GM18511 (cell line): ENCODE results near the gene PYHIN1.

Experiments used
- ATAC-seq: cut with Tn5 transposase; IDR thresholded peaks from one replicate; pipeline ENCODE4 v1.9.1; 2021; ENCODE audit warnings: mild to moderate bottlenecking, moderate library complexity; ENCODE audit not compliant: unreplicated experiment

Gene PYHIN1

GRCh38 chr1:158931055-158931737 is at the start of gene PYHIN1:
PYHIN1 (plus strand) TSS chr1:158931552; CDS start chr1:158936911, 5,359 bp downstream.
- no peak for ATAC-seq

GRCh38 chr1:158893654-158894053 is 37.7 kb upstream of the PYHIN1 start:
- no peak for ATAC-seq

- ATAC-seq: no peak
These were observed 32.6 kb upstream of the PYHIN1 start for GRCh38 chr1:158898722-158899121.

- no peak for ATAC-seq
These were observed 29.7 kb upstream of the PYHIN1 start for GRCh38 chr1:158901623-158902022.

- ATAC-seq: no peak
These were observed 15.3 kb upstream of the PYHIN1 start for GRCh38 chr1:158916085-158916484.

- no peak for ATAC-seq
These were observed 6.7 kb upstream of the PYHIN1 start for GRCh38 chr1:158924677-158925076.

GRCh38 chr1:158930504-158930903 is 848 bp upstream of the PYHIN1 start:
- ATAC-seq: no peak

GRCh38 chr1:158932171-158932570 is 819 bp downstream of the PYHIN1 start:
- no peak for ATAC-seq

- ATAC-seq: no peak
These were observed 2.3 kb downstream of the PYHIN1 start for GRCh38 chr1:158933621-158934020.

GRCh38 chr1:158939180-158939579 is 7.8 kb downstream of the PYHIN1 start:
- no peak for ATAC-seq

GRCh38 chr1:158941317-158941716 is 10.0 kb downstream of the PYHIN1 start:
- no peak for ATAC-seq

- ATAC-seq: no peak
These were observed 11.1 kb downstream of the PYHIN1 start for GRCh38 chr1:158942490-158942889.

- no peak for ATAC-seq
These were observed 11.7 kb downstream of the PYHIN1 start for GRCh38 chr1:158943059-158943458.

- no peak for ATAC-seq
These were observed 13.7 kb downstream of the PYHIN1 start for GRCh38 chr1:158945061-158945460.

GRCh38 chr1:158946785-158947184 is 15.4 kb downstream of the PYHIN1 start:
- no peak for ATAC-seq

GRCh38 chr1:158951956-158952355 is 20.6 kb downstream of the PYHIN1 start:
- ATAC-seq: no peak

GRCh38 chr1:158952416-158952815 is 21.1 kb downstream of the PYHIN1 start:
- ATAC-seq: no peak

- no peak for ATAC-seq
These were observed 29.8 kb downstream of the PYHIN1 start for GRCh38 chr1:158961178-158961577.

- no peak for ATAC-seq
These were observed 31.6 kb downstream of the PYHIN1 start for GRCh38 chr1:158962983-158963382.

GRCh38 chr1:158969166-158969565 is 37.8 kb downstream of the PYHIN1 start:
- no peak for ATAC-seq

- ATAC-seq: no peak
These were observed 38.5 kb downstream of the PYHIN1 start for GRCh38 chr1:158969855-158970254.

- no peak for ATAC-seq
These were observed 41.5 kb downstream of the PYHIN1 start for GRCh38 chr1:158972841-158973240.

GRCh38 chr1:158976219-158976618 is 44.9 kb downstream of the PYHIN1 start:
- no peak for ATAC-seq
